ENCODE data around the gene TAF3.

Gene TAF3

GRCh38 chr10:7962592-7962991 lies 144.3 kb downstream of the TAF3 start:
- H4K20me1 ChIP-seq (ENCODE audit: insufficient read depth, low read length), result no peaks in the 10 kb centered on the region
- no peaks in the 10 kb centered on the region for H3K9me3 ChIP-seq (ENCODE audit: insufficient read depth, low read length, severe bottlenecking)
- no peak overlapping the region for H3K27ac ChIP-seq (ENCODE audit: low read length)
- no peak for TF ChIP-seq CTCF (IDR thresholded peaks at IDR 0.05; ENCODE audit: borderline replicate concordance, extremely low read depth, low read length, poor library complexity, severe bottlenecking)
- no peak for TF ChIP-seq EZH2 (IDR thresholded peaks at IDR 0.05; ENCODE audit: borderline replicate concordance, low read depth, low read length, severe bottlenecking)
- H3K4me2 ChIP-seq (ENCODE audit: insufficient read depth, low read length), result no peak overlapping the region
- H3K4me1 ChIP-seq (ENCODE audit: insufficient read depth, low read length), result peaks cover 14% of the 10 kb centered on the region
- H3K4me3 ChIP-seq (ENCODE audit: low read depth in 1 of 2, low read length in 2 of 2), result no peak overlapping the region
- DNase-seq, result no peak
- H3K79me2 ChIP-seq (ENCODE audit: insufficient read depth, low read length), result no peaks in the 10 kb centered on the region
- H2AFZ ChIP-seq (ENCODE audit: low read depth, low read length), result no peak overlapping the region
- H3K36me3 ChIP-seq (ENCODE audit: insufficient read depth, low read length), result peaks cover 11% of the 10 kb centered on the region
- no peak for ATAC-seq (ENCODE audit: insufficient read depth, low read depth)
- H3K27me3 ChIP-seq (ENCODE audit: insufficient read depth, low read length, poor library complexity), result no peaks in the 10 kb centered on the region
- no peak overlapping the region for H3K9ac ChIP-seq (ENCODE audit: low read depth, low read length)

- TF ChIP-seq CTCF (IDR thresholded peaks at IDR 0.05; ENCODE audit: borderline replicate concordance, extremely low read depth, low read length, poor library complexity, severe bottlenecking), result no peak
- TF ChIP-seq EZH2 (IDR thresholded peaks at IDR 0.05; ENCODE audit: borderline replicate concordance, low read depth, low read length, severe bottlenecking), result no peak
- no peak overlapping the region for H3K27ac ChIP-seq (ENCODE audit: low read length)
- H3K79me2 ChIP-seq (ENCODE audit: insufficient read depth, low read length), result no peaks in the 10 kb centered on the region
- no peaks in the 10 kb centered on the region for H3K4me1 ChIP-seq (ENCODE audit: insufficient read depth, low read length)
- H4K20me1 ChIP-seq (ENCODE audit: insufficient read depth, low read length), result no peaks in the 10 kb centered on the region
- no peak overlapping the region for H3K9ac ChIP-seq (ENCODE audit: low read depth, low read length)
- DNase-seq (no peak), ATAC-seq (ENCODE audit: insufficient read depth, low read depth) (no peak)
- H3K27me3 ChIP-seq (ENCODE audit: insufficient read depth, low read length, poor library complexity), result no peaks in the 10 kb centered on the region
- H3K4me3 ChIP-seq (ENCODE audit: low read depth in 1 of 2, low read length in 2 of 2), result no peak overlapping the region
- peaks cover 11% of the 10 kb centered on the region for H3K36me3 ChIP-seq (ENCODE audit: insufficient read depth, low read length)
- H2AFZ ChIP-seq (ENCODE audit: low read depth, low read length), result no peak overlapping the region
- H3K9me3 ChIP-seq (ENCODE audit: insufficient read depth, low read length, severe bottlenecking), result no peaks in the 10 kb centered on the region
- H3K4me2 ChIP-seq (ENCODE audit: insufficient read depth, low read length), result no peak overlapping the region
Measured at GRCh38 chr10:7965457-7965856, 147.2 kb downstream of the TAF3 start.

- no peaks in the 10 kb centered on the region for H3K9me3 ChIP-seq (ENCODE audit: insufficient read depth, low read length, severe bottlenecking)
- DNase-seq (no peak), ATAC-seq (ENCODE audit: insufficient read depth, low read depth) (no peak)
- peaks cover 11% of the 10 kb centered on the region for H3K36me3 ChIP-seq (ENCODE audit: insufficient read depth, low read length)
- H2AFZ ChIP-seq (ENCODE audit: low read depth, low read length), result no peak overlapping the region
- H3K9ac ChIP-seq (ENCODE audit: low read depth, low read length), result no peak overlapping the region
- no peaks in the 10 kb centered on the region for H3K27me3 ChIP-seq (ENCODE audit: insufficient read depth, low read length, poor library complexity)
- TF ChIP-seq CTCF (IDR thresholded peaks at IDR 0.05; ENCODE audit: borderline replicate concordance, extremely low read depth, low read length, poor library complexity, severe bottlenecking) (no peak), EZH2 (IDR thresholded peaks at IDR 0.05; ENCODE audit: borderline replicate concordance, low read depth, low read length, severe bottlenecking) (no peak)
- H4K20me1 ChIP-seq (ENCODE audit: insufficient read depth, low read length), result no peaks in the 10 kb centered on the region
- H3K79me2 ChIP-seq (ENCODE audit: insufficient read depth, low read length), result no peaks in the 10 kb centered on the region
- H3K4me1 ChIP-seq (ENCODE audit: insufficient read depth, low read length), result no peaks in the 10 kb centered on the region
- no peak overlapping the region for H3K4me2 ChIP-seq (ENCODE audit: insufficient read depth, low read length)
- H3K27ac ChIP-seq (ENCODE audit: low read length), result no peak overlapping the region
- H3K4me3 ChIP-seq (ENCODE audit: low read depth in 1 of 2, low read length in 2 of 2), result no peak overlapping the region
Measured at GRCh38 chr10:7967035-7967434, 148.7 kb downstream of the TAF3 start.

Data from DND-41 (cell line).